ENCODE results near the gene KIF26B. TPM values are rescaled to one million over a fixed set of nuclear protein-coding genes. Genes with fewer than 3 reads are reported as not detected.

The KIF26B gene
- total RNA-seq, 8 experiments from 2014 or later: 0.25 to 21.5 (median 10.2) TPM

DNA sequence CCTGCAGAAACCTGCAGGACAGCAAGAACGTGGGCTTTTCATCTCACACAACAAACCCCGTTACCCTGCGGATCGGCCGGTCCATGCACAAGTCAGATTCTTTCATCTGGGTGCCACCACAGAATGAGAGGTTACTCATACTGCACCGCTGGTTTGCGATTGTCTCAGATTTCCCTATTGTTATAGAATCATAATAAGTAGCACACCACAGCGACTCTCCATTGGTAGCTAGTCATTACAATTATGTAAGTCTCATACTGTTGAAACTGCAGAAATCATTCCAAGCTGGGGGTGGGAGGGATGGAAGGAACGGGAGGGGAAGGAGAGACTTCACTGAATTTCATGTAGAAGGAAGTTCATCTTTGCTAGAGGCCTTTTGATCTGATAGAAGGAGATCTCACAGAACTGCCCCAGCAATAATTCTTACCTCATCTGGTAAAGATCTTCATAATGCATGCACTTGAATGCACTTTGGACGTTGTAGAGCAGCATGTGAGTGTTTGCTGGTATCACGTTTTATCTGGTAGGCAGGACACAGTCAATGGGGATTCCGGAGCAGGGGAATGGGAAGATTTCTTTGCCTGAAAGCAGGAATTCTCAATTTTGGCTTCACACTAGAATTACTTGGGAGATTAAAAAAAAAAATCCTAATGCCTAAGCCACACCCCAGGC is 221.1 kb downstream of the KIF26B start:
- Histone ChIP-seq H3K27ac (no peak overlapping the region), H3K4me1 (replicated peaks in 1 of 2) (peaks cover 2 to 7% of the 10 kb centered on the region in 2 donors), H3K4me3 (no peak overlapping the region)
- in situ Hi-C loops (cut with MboI; ENCODE audit: low pct_unique_long_range_greater_than_20kb in 2 of 9, low sequenced_read_pairs in 9 of 9, unreplicated experiment in 9 of 9): loop anchor here in 2 of 9 experiments (25.0 kb wide), 1 partner anchor 214 kb away; the partner anchor contains the start of gene KIF26B (in 2 of the 2)
- 21 to 95% (median 86%) methylated on average over 2 to 12 of the region's 12 CpGs; no CpG with 5 or more reads in 3 of the 10 experiments for WGBS, 10 experiments
- no peak for ATAC-seq (replicated peaks in 6 of 8)

DNA sequence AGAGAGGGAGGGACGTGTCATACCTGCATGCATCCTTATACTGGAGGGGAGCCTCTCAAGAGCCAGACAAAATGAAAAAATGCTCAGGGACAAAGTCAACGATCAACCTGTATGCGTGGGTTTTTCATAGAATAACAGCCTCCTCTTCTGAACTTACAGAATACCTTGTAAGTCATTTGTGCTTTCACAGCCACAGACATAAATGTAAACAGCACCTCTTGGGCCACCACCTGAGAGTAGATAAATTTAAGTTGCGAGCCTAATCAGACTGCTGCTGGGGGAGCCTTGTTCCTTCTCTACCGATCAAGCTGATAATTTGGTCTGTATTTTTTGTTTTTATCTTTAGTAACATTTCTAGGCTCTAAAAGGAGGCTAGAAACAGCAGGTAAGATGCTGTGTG is 223.1 kb downstream of the KIF26B start:
- no peak overlapping the region for H3K27ac ChIP-seq
- no peak overlapping the region for H3K4me3 ChIP-seq
- ATAC-seq (replicated peaks in 6 of 8): no peak
- WGBS, 10 experiments: 56 to 100% (median 89%) methylated on average over 1 to 5 of the region's 5 CpGs
- H3K4me1 ChIP-seq (replicated peaks in 1 of 2): peaks cover 2 to 7% of the 10 kb centered on the region in 2 donors
- in situ Hi-C loops (cut with MboI; ENCODE audit: low pct_unique_long_range_greater_than_20kb in 2 of 9, low sequenced_read_pairs in 9 of 9, unreplicated experiment in 9 of 9): loop anchor here in 2 of 9 experiments (25.0 kb wide), 1 partner anchor 216 kb away; the partner anchor contains the start of gene KIF26B (in 2 of the 2)

- 0 to 20% (median 0%) methylated on average over 1 to 2 of the region's 2 CpGs; no CpG with 5 or more reads in 3 of the 10 experiments for WGBS, 10 experiments
- Histone ChIP-seq H3K27ac (no peak overlapping the region), H3K4me3 (no peak overlapping the region), H3K4me1 (replicated peaks in 1 of 2) (peaks cover 7 to 10% of the 10 kb centered on the region in 2 donors)
- in situ Hi-C loops (cut with MboI; ENCODE audit: low pct_unique_long_range_greater_than_20kb in 2 of 9, low sequenced_read_pairs in 9 of 9, unreplicated experiment in 9 of 9): loop anchor here in 2 of 9 experiments (25.0 kb wide), 1 partner anchor 216 kb away; the partner anchor contains the start of gene KIF26B (in 2 of the 2)
- ATAC-seq (replicated peaks in 6 of 8): no peak
Measured at GRCh38 chr1:245378311-245378722, 223.5 kb downstream of the KIF26B start.

GRCh38 chr1:245378745-245379144 is 224.0 kb downstream of the KIF26B start:
- Histone ChIP-seq H3K27ac (no peak overlapping the region), H3K4me1 (replicated peaks in 1 of 2) (peaks cover 10 to 14% of the 10 kb centered on the region in 2 donors), H3K4me3 (no peak overlapping the region)
- WGBS, 10 experiments: 10 to 100% (median 83%) methylated on average over 1 to 5 of the region's 5 CpGs; no CpG with 5 or more reads in 2 of the 10 experiments
- no peak for ATAC-seq (replicated peaks in 6 of 8)
- in situ Hi-C loops (cut with MboI; ENCODE audit: low pct_unique_long_range_greater_than_20kb in 2 of 9, low sequenced_read_pairs in 9 of 9, unreplicated experiment in 9 of 9): loop anchor here in 2 of 9 experiments (25.0 kb wide), 1 partner anchor 216 kb away; the partner anchor contains the start of gene KIF26B (in 2 of the 2)

DNA sequence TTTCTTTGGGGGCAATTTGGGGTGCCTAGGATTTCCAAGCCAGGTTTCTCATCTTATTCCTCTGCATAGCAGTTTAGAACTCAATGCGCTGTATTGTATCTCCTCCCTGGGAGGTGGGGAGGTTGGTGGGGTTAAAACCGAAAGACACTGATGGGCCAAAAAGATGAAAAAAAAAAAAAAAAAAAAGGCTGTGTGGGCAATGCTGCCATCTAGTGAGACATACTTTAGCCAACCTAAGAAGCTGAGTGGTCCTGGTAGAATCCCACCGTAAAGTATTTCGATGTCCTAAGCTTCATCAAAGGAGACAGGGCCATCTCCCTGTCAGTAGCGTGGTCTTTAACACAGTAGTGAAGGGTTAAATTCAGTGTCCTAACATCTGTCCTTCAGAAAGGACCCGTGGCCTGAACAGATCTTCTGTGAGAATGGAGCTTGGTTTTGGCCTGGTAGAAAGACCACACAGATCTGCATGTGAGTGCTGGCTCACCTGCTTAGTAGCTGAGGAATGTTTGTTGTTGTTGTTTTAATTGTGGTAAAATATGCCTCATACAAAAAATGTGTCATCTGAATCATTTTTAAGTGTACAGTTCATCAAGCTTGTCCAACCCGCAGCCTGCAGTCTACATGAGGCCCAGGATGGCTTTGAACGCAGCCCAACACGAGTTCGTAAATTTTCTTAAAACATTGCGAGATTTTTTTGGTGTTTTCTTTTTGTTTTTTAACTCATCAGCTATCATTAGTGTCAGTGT is 226.2 kb downstream of the KIF26B start:
- H3K27ac ChIP-seq: peak overlapping the region in 1 of 2 donors; percentile 3
- H3K4me1 ChIP-seq (replicated peaks in 1 of 2): peaks cover 13 to 14% of the 10 kb centered on the region in 2 donors
- WGBS, 10 experiments: 63 to 93% (median 88%) methylated on average over 4 to 11 of the region's 11 CpGs; no CpG with 5 or more reads in 1 of the 10 experiments
- in situ Hi-C loops (cut with MboI; ENCODE audit: low pct_unique_long_range_greater_than_20kb in 2 of 9, low sequenced_read_pairs in 9 of 9, unreplicated experiment in 9 of 9): loop anchor here in 2 of 9 experiments (25.0 kb wide), 1 partner anchor 219 kb away; the partner anchor contains the start of gene KIF26B (in 2 of the 2)
- peak in 2 of 8 experiments; percentile 3 to 9 for ATAC-seq (replicated peaks in 6 of 8)
- no peak overlapping the region for H3K4me3 ChIP-seq

DNA sequence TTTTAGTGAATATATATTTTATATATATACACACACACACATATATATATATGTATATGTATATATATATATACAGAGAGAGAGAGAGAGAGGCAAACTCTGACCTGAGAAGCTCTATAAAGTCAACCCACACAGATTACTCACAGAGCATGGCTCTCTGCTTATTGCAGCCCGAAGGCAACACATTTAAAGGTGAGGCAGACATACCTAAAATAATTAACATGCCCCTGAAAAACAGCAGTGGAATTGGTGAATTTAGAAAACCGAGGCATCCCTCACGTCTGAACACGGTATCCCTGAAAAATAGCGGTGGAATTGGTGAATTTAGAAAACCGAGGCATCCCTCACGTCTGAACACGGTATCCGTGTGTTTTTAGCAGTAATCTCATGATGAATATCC is 228.2 kb downstream of the KIF26B start:
- no peak for ATAC-seq (replicated peaks in 6 of 8)
- in situ Hi-C loops (cut with MboI; ENCODE audit: low pct_unique_long_range_greater_than_20kb in 2 of 9, low sequenced_read_pairs in 9 of 9, unreplicated experiment in 9 of 9): loop anchor here in 2 of 9 experiments (25.0 kb wide), 1 partner anchor 221 kb away; the partner anchor contains the start of gene KIF26B (in 2 of the 2)

DNA sequence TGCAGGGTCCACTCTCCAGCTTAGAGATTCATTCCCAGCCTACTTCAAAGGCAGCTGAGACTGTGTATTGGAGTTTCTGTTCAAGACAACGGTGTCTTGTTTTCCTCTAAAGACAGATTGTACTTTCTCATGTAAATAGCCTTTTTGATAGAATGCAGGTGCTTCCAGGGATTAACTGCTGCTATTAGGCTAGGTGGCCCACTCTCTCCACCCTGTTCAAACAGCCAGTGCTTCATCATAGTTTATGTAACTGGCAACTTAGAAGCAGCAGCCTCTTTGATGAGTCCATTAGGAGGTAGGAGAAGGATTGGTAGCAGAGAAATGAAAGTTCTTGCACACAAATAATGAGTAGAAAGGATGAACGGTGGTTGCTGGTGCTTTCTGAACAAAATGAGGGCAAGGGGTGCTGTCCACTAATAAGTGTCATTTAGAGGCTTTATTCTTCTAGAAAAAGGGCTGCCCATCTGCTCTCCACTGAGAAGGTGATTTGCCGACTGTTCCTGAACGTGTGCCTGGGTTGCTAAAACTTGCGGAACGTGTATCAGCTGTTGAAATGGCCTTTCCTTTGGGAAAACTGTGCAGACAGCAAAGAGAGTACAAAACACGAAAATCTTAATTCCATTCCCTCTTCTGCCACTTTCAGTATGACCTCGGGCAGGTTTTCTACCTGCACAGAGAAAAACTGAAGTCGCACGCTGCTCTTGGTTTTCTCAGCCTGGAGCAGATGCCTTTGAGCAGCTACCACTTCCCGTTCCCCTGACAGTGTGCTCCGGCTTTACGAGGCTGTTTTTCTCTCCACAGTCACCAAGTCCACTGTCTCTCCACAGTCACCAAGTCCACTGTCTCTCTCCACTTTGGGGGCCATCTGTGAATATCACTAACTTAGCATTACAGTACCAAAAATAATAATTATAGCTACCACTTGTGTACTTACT is 228.9 kb downstream of the KIF26B start:
- no peak overlapping the region for H3K4me3 ChIP-seq
- H3K4me1 ChIP-seq (replicated peaks in 1 of 2): peaks cover 15 to 18% of the 10 kb centered on the region in 2 donors
- peak in 1 of 8 experiments; percentile 20 for ATAC-seq (replicated peaks in 6 of 8)
- H3K27ac ChIP-seq: no peak overlapping the region
- in situ Hi-C loops (cut with MboI; ENCODE audit: low pct_unique_long_range_greater_than_20kb in 2 of 9, low sequenced_read_pairs in 9 of 9, unreplicated experiment in 9 of 9): loop anchor here in 2 of 9 experiments (25.0 kb wide), 1 partner anchor 221 kb away; the partner anchor contains the start of gene KIF26B (in 2 of the 2)
- WGBS, 10 experiments: 43 to 81% (median 68%) methylated on average over 4 to 13 of the region's 13 CpGs; no CpG with 5 or more reads in 1 of the 10 experiments

More for the DNA sequence above, 228.2 kb downstream of the KIF26B start:
- WGBS, 10 experiments: 53 to 100% (median 80%) methylated on average over 2 to 9 of the region's 9 CpGs; no CpG with 5 or more reads in 5 of the 10 experiments
- H3K4me1 ChIP-seq (replicated peaks in 1 of 2): peaks cover 13 to 14% of the 10 kb centered on the region in 2 donors
- H3K4me3 ChIP-seq: no peak overlapping the region
- no peak overlapping the region for H3K27ac ChIP-seq

GRCh38 chr1:245386297-245386971 is 231.6 kb downstream of the KIF26B start:
- in situ Hi-C loops (cut with MboI; ENCODE audit: low pct_unique_long_range_greater_than_20kb in 2 of 9, low sequenced_read_pairs in 9 of 9, unreplicated experiment in 9 of 9): loop anchor here in 2 of 9 experiments (25.0 kb wide), 1 partner anchor 224 kb away; the partner anchor contains the start of gene KIF26B (in 2 of the 2)
- WGBS, 10 experiments: 78 to 100% (median 83%) methylated on average over 1 to 9 of the region's 11 CpGs; no CpG with 5 or more reads in 1 of the 10 experiments
- ATAC-seq (replicated peaks in 6 of 8): no peak
- Histone ChIP-seq H3K4me3 (no peak overlapping the region), H3K27ac (no peak overlapping the region), H3K4me1 (replicated peaks in 1 of 2) (peaks cover 14 to 18% of the 10 kb centered on the region in 2 donors)

GRCh38 chr1:245388687-245389086 is 233.9 kb downstream of the KIF26B start:
- H3K4me3 ChIP-seq: no peak overlapping the region
- WGBS, 10 experiments: 30 to 100% (median 89%) methylated on average over 1 to 3 of the region's 3 CpGs; no CpG with 5 or more reads in 3 of the 10 experiments
- in situ Hi-C loops (cut with MboI; ENCODE audit: low pct_unique_long_range_greater_than_20kb in 2 of 9, low sequenced_read_pairs in 9 of 9, unreplicated experiment in 9 of 9): loop anchor here in 2 of 9 experiments (25.0 kb wide), 1 partner anchor 226 kb away; the partner anchor contains the start of gene KIF26B (in 2 of the 2)

GRCh38 chr1:245389873-245390272 is 235.1 kb downstream of the KIF26B start:
- in situ Hi-C loops (cut with MboI; ENCODE audit: low pct_unique_long_range_greater_than_20kb in 2 of 9, low sequenced_read_pairs in 9 of 9, unreplicated experiment in 9 of 9): loop anchor here in 2 of 9 experiments (25.0 kb wide), 1 partner anchor 228 kb away; the partner anchor contains the start of gene KIF26B (in 2 of the 2)
- Histone ChIP-seq H3K4me1 (replicated peaks in 1 of 2) (peaks cover 8% of the 10 kb centered on the region in 2 donors), H3K4me3 (no peak overlapping the region), H3K27ac (no peak overlapping the region)
- 67 to 100% (median 94%) methylated on average over 1 to 7 of the region's 7 CpGs for WGBS, 10 experiments
- ATAC-seq (replicated peaks in 6 of 8): no peak

More at GRCh38 chr1:245388687-245389086, 233.9 kb downstream of the KIF26B start:
- ATAC-seq (replicated peaks in 6 of 8): peak in 1 of 8 experiments; percentile 2
- peaks cover 8 to 12% of the 10 kb centered on the region in 2 donors for H3K4me1 ChIP-seq (replicated peaks in 1 of 2)
- H3K27ac ChIP-seq: no peak overlapping the region

- Histone ChIP-seq H3K4me3 (no peak overlapping the region), H3K27ac (no peak overlapping the region), H3K4me1 (replicated peaks in 1 of 2) (peaks cover 8% of the 10 kb centered on the region in 2 donors)
- WGBS, 10 experiments: 0 to 100% (median 86%) methylated on average over 1 of the region's 1 CpG
- no peak for ATAC-seq (replicated peaks in 6 of 8)
- in situ Hi-C loops (cut with MboI; ENCODE audit: low pct_unique_long_range_greater_than_20kb in 2 of 9, low sequenced_read_pairs in 9 of 9, unreplicated experiment in 9 of 9): loop anchor here in 2 of 9 experiments (25.0 kb wide), 1 partner anchor 229 kb away; the partner anchor contains the start of gene KIF26B (in 2 of the 2)
Measured at GRCh38 chr1:245390975-245391374, 236.2 kb downstream of the KIF26B start.

All from motor neuron (in vitro differentiated cells).